Fibroblast of gingiva (primary cell): ENCODE measurements around the gene VPS35.
A peak's percentile ranks its signal among the peaks of the same experiment; 100 is the strongest.

Source experiments
- DNase-seq: peaks from one replicate; pipeline ENCODE4 v3.0.0-alpha.2; 2011; ENCODE audit warnings: low read depth

Gene VPS35

DNA sequence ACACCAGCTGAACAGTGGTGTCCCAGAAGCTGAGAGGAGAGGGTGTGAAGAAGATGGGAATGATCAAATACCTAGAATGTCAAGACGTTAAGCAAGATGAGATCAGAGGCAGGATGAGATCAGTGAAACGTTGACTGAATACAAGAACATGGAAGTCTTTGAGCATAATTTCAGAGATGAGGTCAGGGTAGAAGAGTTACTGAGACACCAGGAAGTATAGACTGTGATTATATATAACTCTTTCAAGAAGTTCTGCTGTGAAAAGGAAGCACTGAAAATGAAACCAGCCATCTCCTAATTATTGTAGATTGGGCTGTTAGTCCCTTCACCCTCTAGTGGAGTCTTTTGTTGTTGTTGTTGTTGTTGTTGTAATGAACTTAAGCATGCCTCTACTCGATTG lies 76.9 kb downstream of the VPS35 start:
- DNase-seq = no peak

GRCh38 chr16:46607529-46607928 lies 81.4 kb downstream of the VPS35 start:
- peak; percentile 64 for DNase-seq

DNA sequence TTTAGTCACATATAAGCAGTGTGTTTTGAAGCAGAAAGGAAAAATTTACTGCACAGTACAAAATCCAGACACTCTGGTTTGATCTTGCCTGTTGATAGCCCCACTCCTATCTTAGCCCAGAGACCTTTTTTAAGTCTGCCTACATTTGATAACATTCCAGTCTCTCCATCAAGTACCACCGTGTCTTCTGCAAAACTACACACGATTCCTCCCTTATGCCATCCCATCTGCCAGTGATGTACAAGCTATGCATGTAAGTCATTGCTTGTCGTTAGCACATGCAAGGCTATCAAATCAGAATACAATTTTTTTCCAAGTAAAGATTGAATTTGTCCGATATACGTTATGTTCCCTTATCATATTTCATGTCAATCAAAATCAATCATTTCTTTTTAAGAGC lies 82.7 kb downstream of the VPS35 start:
- no peak for DNase-seq
